Stimulated activated CD4-positive, alpha-beta T cell treated with anti-CD3 and anti-CD28 coated beads, Interleukin-12 subunit alpha, Interleukin-12 subunit beta, amount 100 ng/mL, for 4 hours (primary cell): Measurements from ENCODE around the gene CACNA1B.
"Not testable (repeated sequence)": the region's sequence is repeated elsewhere in the genome, so short reads cannot be mapped to it uniquely, and the experiment has no call there.

ENCODE experiments used
- DNase-seq: peaks from one replicate; pipeline ENCODE4 v3.0.0-alpha.2; 2020

CACNA1B gene

GRCh38 chr9:137988701-137989100 lies 111.1 kb downstream of the CACNA1B start:
- no peak for DNase-seq

GRCh38 chr9:137989156-137989555 lies 111.6 kb downstream of the CACNA1B start:
- no peak for DNase-seq

- DNase-seq = no peak
Measured at GRCh38 chr9:137989999-137990715, 112.6 kb downstream of the CACNA1B start.

- DNase-seq = no peak
Measured at GRCh38 chr9:138003485-138004190, 126.1 kb downstream of the CACNA1B start.

- no peak for DNase-seq
Measured at GRCh38 chr9:138006576-138007233, 129.1 kb downstream of the CACNA1B start.

- no peak for DNase-seq
Measured at GRCh38 chr9:138007566-138007917, 130.0 kb downstream of the CACNA1B start.

- DNase-seq = no peak
Measured at GRCh38 chr9:138007918-138008841, 130.6 kb downstream of the CACNA1B start.

- no peak for DNase-seq
Measured at GRCh38 chr9:138009016-138009802, 131.6 kb downstream of the CACNA1B start.

- no peak for DNase-seq
Measured at GRCh38 chr9:138009803-138010690, 132.5 kb downstream of the CACNA1B start.

- DNase-seq = no peak
Measured at GRCh38 chr9:138010861-138011260, 133.3 kb downstream of the CACNA1B start.

GRCh38 chr9:138011951-138012500 lies 134.4 kb downstream of the CACNA1B start:
- DNase-seq = no peak

- no peak for DNase-seq
Measured at GRCh38 chr9:138013273-138013672, 135.7 kb downstream of the CACNA1B start.

- DNase-seq = no peak
Measured at GRCh38 chr9:138013836-138014562, 136.4 kb downstream of the CACNA1B start.

- DNase-seq = no peak
Measured at GRCh38 chr9:138014563-138014945, 137.0 kb downstream of the CACNA1B start.

- DNase-seq = no peak
Measured at GRCh38 chr9:138015021-138015829, 137.6 kb downstream of the CACNA1B start.

GRCh38 chr9:138016406-138017187 lies 139.0 kb downstream of the CACNA1B start:
- DNase-seq = no peak

- DNase-seq = no peak
Measured at GRCh38 chr9:138017200-138017599, 139.6 kb downstream of the CACNA1B start.

GRCh38 chr9:138019514-138019913 lies 141.9 kb downstream of the CACNA1B start:
- not testable (repeated sequence) for DNase-seq
